H1 (cell line): ENCODE data around the gene STIM2. TPM values are rescaled to one million over a fixed set of nuclear protein-coding genes. Genes with fewer than 3 reads are reported as not detected.

ENCODE experiments used
- CTCF ChIA-PET: fragments of 300-600 bp; sonication (Branson Sonifier 250); formaldehyde crosslinking; loops from one replicate; lab custom pipeline; 2021; ENCODE audit not compliant: partially characterized antibody; lab: Charles Lee
- POLR2A ChIA-PET: fragments of 300-600 bp; sonication (Branson Sonifier 250); formaldehyde crosslinking; loops from one replicate; lab custom pipeline; 2021; ENCODE audit warnings: inconsistent platforms; ENCODE audit not compliant: partially characterized antibody; lab: Charles Lee
- DNase-seq, 2 experiments: peaks; one replicate each; pipeline versions ENCODE4 v3.0.0 to v3.0.0-alpha.2; 2010 to 2022; ENCODE audit warnings: low spot score in 2 of 2, low read depth in 1 of 2, mixed read lengths in 1 of 2
- FAIRE-seq: peaks from 2 replicates; lab custom pipeline; 2011; peaks lifted over from hg19 to GRCh38; lab: Jason Lieb, UNC
- H2AFZ ChIP-seq: 2 replicates; pipeline ENCODE4 v1.8.1; 2012; ENCODE audit warnings: low read length, inconsistent platforms
- H2AK5ac ChIP-seq: 2 replicates; pipeline ENCODE4 v1.6.1; 2013; ENCODE audit warnings: low read depth, low read length
- H2BK120ac ChIP-seq: replicated peaks from 2 replicates; pipeline ENCODE3; 2013; ENCODE audit warnings: low read depth, low read length, inconsistent platforms
- H2BK12ac ChIP-seq: 2 replicates; pipeline ENCODE4 v1.6.1; 2013; ENCODE audit warnings: low read depth, low read length
- H2BK15ac ChIP-seq: 2 replicates; pipeline ENCODE4 v1.6.1; 2013; ENCODE audit warnings: low read length
- H2BK20ac ChIP-seq: 2 replicates; pipeline ENCODE4 v1.6.1; 2013; ENCODE audit warnings: low read length
- H2BK5ac ChIP-seq: 2 replicates; pipeline ENCODE4 v1.6.1; 2013; ENCODE audit warnings: low read depth, low read length
- H3K14ac ChIP-seq: 2 replicates; pipeline ENCODE4 v1.6.1; 2013; ENCODE audit warnings: inconsistent platforms; ENCODE audit not compliant: insufficient read length
- H3K18ac ChIP-seq: 2 replicates; pipeline ENCODE4 v1.6.1; 2013; ENCODE audit warnings: low read length; ENCODE audit errors: extremely low read depth
- H3K23ac ChIP-seq: 2 replicates; pipeline ENCODE4 v1.6.1; 2013; ENCODE audit warnings: inconsistent platforms; ENCODE audit not compliant: insufficient read length
- H3K23me2 ChIP-seq: 2 replicates; pipeline ENCODE4 v1.6.1; 2013; ENCODE audit warnings: low read depth, low read length
- H3K27ac ChIP-seq: 2 replicates; pipeline ENCODE4 v1.6.1; 2011; ENCODE audit warnings: low read depth, low read length, inconsistent platforms
- H3K27me3 ChIP-seq, 4 experiments: replicated peaks in 1 of 4; 1 replicate in 1 of 4; 2 replicates in 3 of 4; pipeline versions ENCODE4 v1.6.1 to v1.8.1; 2011 to 2013; ENCODE audit warnings: low read length in 3 of 4, mild to moderate bottlenecking in 3 of 4, inconsistent platforms in 2 of 4, mixed read lengths in 2 of 4, moderate library complexity in 1 of 4; ENCODE audit not compliant: control insufficient read depth in 3 of 4, insufficient read depth in 3 of 4; ENCODE audit errors: extremely low read depth in 1 of 4
- H3K36me3 ChIP-seq, 4 experiments: 2 replicates each; pipeline versions ENCODE4 v1.6.1 to v1.8.1; 2011 to 2013; ENCODE audit warnings: mild to moderate bottlenecking in 4 of 4, low read length in 3 of 4, moderate library complexity in 2 of 4, control low read depth in 1 of 4, inconsistent platforms in 1 of 4; ENCODE audit not compliant: insufficient read depth in 4 of 4, control insufficient read depth in 2 of 4
- H3K4ac ChIP-seq: replicated peaks from 2 replicates; pipeline ENCODE3; 2013; ENCODE audit warnings: low read length, low read depth, mixed read lengths, inconsistent platforms; ENCODE audit not compliant: insufficient read length
- H3K4me1 ChIP-seq, 4 experiments: replicated peaks in 1 of 4; 1 replicate in 1 of 4; 2 replicates in 3 of 4; pipeline versions ENCODE4 v1.6.1 to v1.8.1; 2011 to 2013; ENCODE audit warnings: low read length in 3 of 4, inconsistent platforms in 2 of 4, mixed read lengths in 1 of 4; ENCODE audit not compliant: insufficient read depth in 4 of 4, control insufficient read depth in 3 of 4
- H3K4me2 ChIP-seq, 2 experiments: 2 replicates each; pipeline versions ENCODE4 v1.6.1 to v1.8.1; 2011 to 2013; ENCODE audit warnings: low read depth in 2 of 2, low read length in 2 of 2, control low read depth in 1 of 2, inconsistent platforms in 1 of 2, mild to moderate bottlenecking in 1 of 2; ENCODE audit not compliant: insufficient read depth in 1 of 2
- H3K4me3 ChIP-seq, 4 experiments: fragments of 200-600, 300-600 bp in 1 of 4; sonication (generic), shearing (Covaris generic), sonication (Bioruptor Twin) in 1 of 4; 2 replicates each; pipeline versions ENCODE4 v1.5.1 to v1.8.1; 2011 to 2016; ENCODE audit warnings: low read length in 4 of 4, low read depth in 3 of 4, control low read depth in 2 of 4, inconsistent platforms in 2 of 4, mild to moderate bottlenecking in 2 of 4, mixed read lengths in 1 of 4, moderate library complexity in 1 of 4; ENCODE audit not compliant: insufficient read depth in 2 of 4; ENCODE audit errors: extremely low read depth in 1 of 4
- H3K56ac ChIP-seq: replicated peaks from 2 replicates; pipeline ENCODE3; 2013; ENCODE audit warnings: low read depth, mild to moderate bottlenecking, mixed read lengths, low read length, inconsistent platforms; ENCODE audit not compliant: insufficient read length
- H3K79me1 ChIP-seq: 2 replicates; pipeline ENCODE4 v1.6.1; 2013; ENCODE audit warnings: low read depth, low read length, control low read depth
- H3K79me2 ChIP-seq, 2 experiments: 2 replicates each; pipeline versions ENCODE4 v1.6.1 to v1.8.1; 2012 to 2013; ENCODE audit warnings: low read length in 2 of 2, mild to moderate bottlenecking in 2 of 2, inconsistent platforms in 1 of 2; ENCODE audit not compliant: insufficient read depth in 2 of 2, control insufficient read depth in 1 of 2
- H3K9ac ChIP-seq, 4 experiments: replicated peaks in 1 of 4; 1 replicate in 1 of 4; 2 replicates in 3 of 4; pipeline versions ENCODE4 v1.6.1 to v1.8.1; 2011 to 2013; ENCODE audit warnings: low read depth in 3 of 4, low read length in 3 of 4, control low read depth in 2 of 4, mild to moderate bottlenecking in 2 of 4, moderate library complexity in 2 of 4, inconsistent platforms in 1 of 4; ENCODE audit errors: extremely low read depth in 1 of 4
- H3K9me3 ChIP-seq, 2 experiments: 2 replicates each; pipeline versions ENCODE4 v1.6.1 to v1.8.1; 2012 to 2013; ENCODE audit warnings: mild to moderate bottlenecking in 2 of 2, moderate library complexity in 2 of 2, control low read depth in 1 of 2, inconsistent platforms in 1 of 2, low read depth in 1 of 2, low read length in 1 of 2, mixed read lengths in 1 of 2; ENCODE audit not compliant: insufficient read depth in 2 of 2
- H4K20me1 ChIP-seq, 2 experiments: replicated peaks in 1 of 2; 2 replicates each; pipeline versions ENCODE3 to v1.8.1; 2011 to 2013; ENCODE audit warnings: inconsistent platforms in 2 of 2, low read length in 2 of 2, mild to moderate bottlenecking in 1 of 2; ENCODE audit not compliant: insufficient read depth in 2 of 2, control insufficient read depth in 1 of 2
- H4K5ac ChIP-seq: 2 replicates; pipeline ENCODE4 v1.6.1; 2013; ENCODE audit warnings: low read length, low read depth, mixed read lengths, inconsistent platforms; ENCODE audit not compliant: insufficient read length
- H4K8ac ChIP-seq: 2 replicates; pipeline ENCODE4 v1.8.0; 2013; ENCODE audit warnings: mild to moderate bottlenecking, moderate library complexity, low read length, inconsistent platforms; ENCODE audit not compliant: insufficient read depth; ENCODE audit errors: extremely low read depth
- H4K91ac ChIP-seq: replicated peaks from 2 replicates; pipeline ENCODE3; 2013; ENCODE audit warnings: low read length, mixed read lengths, inconsistent platforms; ENCODE audit not compliant: insufficient read length
- JUN ChIP-seq: IDR thresholded peaks from 2 replicates; pipeline ENCODE4 v1.6.1; 2011; ENCODE audit warnings: low read depth, mild to moderate bottlenecking, improper control_type of control experiment, low read length
- MAX ChIP-seq: IDR thresholded peaks from 2 replicates; pipeline ENCODE4 v1.6.1; 2012; ENCODE audit warnings: inconsistent platforms
- NANOG ChIP-seq: IDR thresholded peaks from 2 replicates; pipeline ENCODE4 v1.6.1; 2011; ENCODE audit warnings: low read length, low read depth, mild to moderate bottlenecking, inconsistent platforms; ENCODE audit not compliant: insufficient read depth, poor library complexity, severe bottlenecking
- SP1 ChIP-seq: IDR thresholded peaks from 2 replicates; pipeline ENCODE4 v1.6.1; 2011; ENCODE audit warnings: low read depth, low read length
- WGBS, 2 experiments: shearing (Covaris generic) in 1 of 2; methylation state at CpG; one replicate each; pipeline versions ENCODE4 v1.1.6 to v1.1.7; 2013 to 2015; ENCODE audit warnings: low lambda C conversion rate in 2 of 2, mixed read lengths in 2 of 2, inconsistent platforms in 1 of 2, low coverage in 1 of 2, missing lambda C conversion rate in 1 of 2; ENCODE audit not compliant: insufficient replicate concordance in 2 of 2, insufficient coverage in 1 of 2, insufficient read length in 1 of 2; ENCODE audit errors: extremely low coverage in 1 of 2, missing lambda C conversion rate in 1 of 2; 5-methylcytosine and 5-hydroxymethylcytosine counted together
- polyA plus RNA-seq, 7 experiments: library from polyadenylated mRNA; depleted of rRNA in 3 of 7; stranded (reverse) in 5 of 7; unstranded in 2 of 7; fragments of >200 nt in 5 of 7; fragments of 200-250 nt in 2 of 7; gene quantifications; 1 replicate in 5 of 7; 2 replicates in 1 of 7; 4 replicates in 1 of 7; pipeline versions ENCODE4 v1.2.1 to v1.2.3, GENCODE V29; 2011 to 2013; ENCODE audit warnings: missing spikeins in 2 of 7, mixed read lengths in 2 of 7
- total RNA-seq: library from RNA; stranded (reverse); fragmentation: NEBNext Ultra II Directional; extraction: Animal tissue kit (Norgen Biotek cat#: 25700); gene quantifications from 2 replicates; pipeline ENCODE4 v1.2.1, GENCODE V29; 2021

The STIM2 gene
- total and polyA plus RNA-seq, 2 of the 8 experiments (the other 6 are each of a cell fraction or from before 2014, with no cell fraction given), result 22.9 to 23.0 TPM

- FAIRE-seq, result no peak
Observed at GRCh38 chr4:26964512-26964911, 103.9 kb downstream of the STIM2 start.

More at GRCh38 chr4:26964512-26964911, 103.9 kb downstream of the STIM2 start:
- Histone ChIP-seq H3K4me1 (no peaks in the 10 kb centered on the region), H3K14ac (no peak overlapping the region), H3K79me2 (no peaks in the 10 kb centered on the region), H3K23ac (no peak overlapping the region), H3K4ac (no peak overlapping the region), H3K36me3 (no peaks in the 10 kb centered on the region)
- POLR2A ChIA-PET, result no interaction called here
- TF ChIP-seq JUN, result no peak
- TF ChIP-seq SP1, result no peak
- no peak for TF ChIP-seq NANOG
- no peak for TF ChIP-seq MAX
- TF ChIP-seq, all 59 proteins: peak for 0
- Histone ChIP-seq H2BK5ac (no peak overlapping the region), H3K23me2 (no peaks in the 10 kb centered on the region; the same call in 1 of the 2 replicates), H3K27ac (no peak overlapping the region), H3K4me2 (no peak overlapping the region), H4K20me1 (peaks cover 0 to 4% of the 10 kb centered on the region in 2 experiments), H3K4me3 (no peak overlapping the region), H4K5ac (no peak overlapping the region), H2BK12ac (no peak overlapping the region), H2BK20ac (no peak overlapping the region), H3K18ac (no peak overlapping the region), H2BK120ac (no peak overlapping the region), H3K27me3 (peaks cover 0 to 1% (median 0%) of the 10 kb centered on the region in 4 experiments; a peak in 1 of 7 replicates), H4K8ac (no peak overlapping the region), H3K9ac (no peak overlapping the region), H3K79me1 (no peaks in the 10 kb centered on the region), H3K56ac (no peak overlapping the region), H4K91ac (no peak overlapping the region), H2AK5ac (no peak overlapping the region), H2BK15ac (no peak overlapping the region), H2AFZ (no peak overlapping the region), H3K9me3 (no peaks in the 10 kb centered on the region)
- no peak for DNase-seq
- 86% methylated on average over 1 of the region's 1 CpG; no CpG with 5 or more reads in 1 of the 2 experiments for WGBS, 2 experiments
- CTCF ChIA-PET, result no interaction called here
